H1 (cell line): ENCODE results near the gene DPY19L1. TPM values are rescaled to one million over a fixed set of nuclear protein-coding genes. Genes with fewer than 3 reads are reported as not detected.
"Not testable (repeated sequence)": the region's sequence is repeated elsewhere in the genome, so short reads cannot be mapped to it uniquely, and the experiment has no call there.

Source experiments
- CTCF ChIA-PET: fragments of 300-600 bp; sonication (Branson Sonifier 250); formaldehyde crosslinking; loops from one replicate; lab custom pipeline; 2021; ENCODE audit not compliant: partially characterized antibody; lab: Charles Lee
- POLR2A ChIA-PET: fragments of 300-600 bp; sonication (Branson Sonifier 250); formaldehyde crosslinking; loops from one replicate; lab custom pipeline; 2021; ENCODE audit warnings: inconsistent platforms; ENCODE audit not compliant: partially characterized antibody; lab: Charles Lee
- DNase-seq, 2 experiments: peaks; one replicate each; pipeline versions ENCODE4 v3.0.0 to v3.0.0-alpha.2; 2010 to 2022; ENCODE audit warnings: low spot score in 2 of 2, low read depth in 1 of 2, mixed read lengths in 1 of 2
- FAIRE-seq: peaks from 2 replicates; lab custom pipeline; 2011; peaks lifted over from hg19 to GRCh38; lab: Jason Lieb, UNC
- H2AFZ ChIP-seq: 2 replicates; pipeline ENCODE4 v1.8.1; 2012; ENCODE audit warnings: low read length, inconsistent platforms
- H2AK5ac ChIP-seq: 2 replicates; pipeline ENCODE4 v1.6.1; 2013; ENCODE audit warnings: low read depth, low read length
- H2BK120ac ChIP-seq: replicated peaks from 2 replicates; pipeline ENCODE3; 2013; ENCODE audit warnings: low read depth, low read length, inconsistent platforms
- H2BK12ac ChIP-seq: 2 replicates; pipeline ENCODE4 v1.6.1; 2013; ENCODE audit warnings: low read depth, low read length
- H2BK15ac ChIP-seq: 2 replicates; pipeline ENCODE4 v1.6.1; 2013; ENCODE audit warnings: low read length
- H2BK20ac ChIP-seq: 2 replicates; pipeline ENCODE4 v1.6.1; 2013; ENCODE audit warnings: low read length
- H2BK5ac ChIP-seq: 2 replicates; pipeline ENCODE4 v1.6.1; 2013; ENCODE audit warnings: low read depth, low read length
- H3K14ac ChIP-seq: 2 replicates; pipeline ENCODE4 v1.6.1; 2013; ENCODE audit warnings: inconsistent platforms; ENCODE audit not compliant: insufficient read length
- H3K18ac ChIP-seq: 2 replicates; pipeline ENCODE4 v1.6.1; 2013; ENCODE audit warnings: low read length; ENCODE audit errors: extremely low read depth
- H3K23ac ChIP-seq: 2 replicates; pipeline ENCODE4 v1.6.1; 2013; ENCODE audit warnings: inconsistent platforms; ENCODE audit not compliant: insufficient read length
- H3K23me2 ChIP-seq: 2 replicates; pipeline ENCODE4 v1.6.1; 2013; ENCODE audit warnings: low read depth, low read length
- H3K27ac ChIP-seq: 2 replicates; pipeline ENCODE4 v1.6.1; 2011; ENCODE audit warnings: low read depth, low read length, inconsistent platforms
- H3K27me3 ChIP-seq, 4 experiments: replicated peaks in 1 of 4; 1 replicate in 1 of 4; 2 replicates in 3 of 4; pipeline versions ENCODE4 v1.6.1 to v1.8.1; 2011 to 2013; ENCODE audit warnings: low read length in 3 of 4, mild to moderate bottlenecking in 3 of 4, inconsistent platforms in 2 of 4, mixed read lengths in 2 of 4, moderate library complexity in 1 of 4; ENCODE audit not compliant: control insufficient read depth in 3 of 4, insufficient read depth in 3 of 4; ENCODE audit errors: extremely low read depth in 1 of 4
- H3K36me3 ChIP-seq, 4 experiments: 2 replicates each; pipeline versions ENCODE4 v1.6.1 to v1.8.1; 2011 to 2013; ENCODE audit warnings: mild to moderate bottlenecking in 4 of 4, low read length in 3 of 4, moderate library complexity in 2 of 4, control low read depth in 1 of 4, inconsistent platforms in 1 of 4; ENCODE audit not compliant: insufficient read depth in 4 of 4, control insufficient read depth in 2 of 4
- H3K4ac ChIP-seq: replicated peaks from 2 replicates; pipeline ENCODE3; 2013; ENCODE audit warnings: low read length, low read depth, mixed read lengths, inconsistent platforms; ENCODE audit not compliant: insufficient read length
- H3K4me1 ChIP-seq, 4 experiments: replicated peaks in 1 of 4; 1 replicate in 1 of 4; 2 replicates in 3 of 4; pipeline versions ENCODE4 v1.6.1 to v1.8.1; 2011 to 2013; ENCODE audit warnings: low read length in 3 of 4, inconsistent platforms in 2 of 4, mixed read lengths in 1 of 4; ENCODE audit not compliant: insufficient read depth in 4 of 4, control insufficient read depth in 3 of 4
- H3K4me2 ChIP-seq, 2 experiments: 2 replicates each; pipeline versions ENCODE4 v1.6.1 to v1.8.1; 2011 to 2013; ENCODE audit warnings: low read depth in 2 of 2, low read length in 2 of 2, control low read depth in 1 of 2, inconsistent platforms in 1 of 2, mild to moderate bottlenecking in 1 of 2; ENCODE audit not compliant: insufficient read depth in 1 of 2
- H3K4me3 ChIP-seq, 4 experiments: fragments of 200-600, 300-600 bp in 1 of 4; sonication (generic), shearing (Covaris generic), sonication (Bioruptor Twin) in 1 of 4; 2 replicates each; pipeline versions ENCODE4 v1.5.1 to v1.8.1; 2011 to 2016; ENCODE audit warnings: low read length in 4 of 4, low read depth in 3 of 4, control low read depth in 2 of 4, inconsistent platforms in 2 of 4, mild to moderate bottlenecking in 2 of 4, mixed read lengths in 1 of 4, moderate library complexity in 1 of 4; ENCODE audit not compliant: insufficient read depth in 2 of 4; ENCODE audit errors: extremely low read depth in 1 of 4
- H3K56ac ChIP-seq: replicated peaks from 2 replicates; pipeline ENCODE3; 2013; ENCODE audit warnings: low read depth, mild to moderate bottlenecking, mixed read lengths, low read length, inconsistent platforms; ENCODE audit not compliant: insufficient read length
- H3K79me1 ChIP-seq: 2 replicates; pipeline ENCODE4 v1.6.1; 2013; ENCODE audit warnings: low read depth, low read length, control low read depth
- H3K79me2 ChIP-seq, 2 experiments: 2 replicates each; pipeline versions ENCODE4 v1.6.1 to v1.8.1; 2012 to 2013; ENCODE audit warnings: low read length in 2 of 2, mild to moderate bottlenecking in 2 of 2, inconsistent platforms in 1 of 2; ENCODE audit not compliant: insufficient read depth in 2 of 2, control insufficient read depth in 1 of 2
- H3K9ac ChIP-seq, 4 experiments: replicated peaks in 1 of 4; 1 replicate in 1 of 4; 2 replicates in 3 of 4; pipeline versions ENCODE4 v1.6.1 to v1.8.1; 2011 to 2013; ENCODE audit warnings: low read depth in 3 of 4, low read length in 3 of 4, control low read depth in 2 of 4, mild to moderate bottlenecking in 2 of 4, moderate library complexity in 2 of 4, inconsistent platforms in 1 of 4; ENCODE audit errors: extremely low read depth in 1 of 4
- H3K9me3 ChIP-seq, 2 experiments: 2 replicates each; pipeline versions ENCODE4 v1.6.1 to v1.8.1; 2012 to 2013; ENCODE audit warnings: mild to moderate bottlenecking in 2 of 2, moderate library complexity in 2 of 2, control low read depth in 1 of 2, inconsistent platforms in 1 of 2, low read depth in 1 of 2, low read length in 1 of 2, mixed read lengths in 1 of 2; ENCODE audit not compliant: insufficient read depth in 2 of 2
- H4K20me1 ChIP-seq, 2 experiments: replicated peaks in 1 of 2; 2 replicates each; pipeline versions ENCODE3 to v1.8.1; 2011 to 2013; ENCODE audit warnings: inconsistent platforms in 2 of 2, low read length in 2 of 2, mild to moderate bottlenecking in 1 of 2; ENCODE audit not compliant: insufficient read depth in 2 of 2, control insufficient read depth in 1 of 2
- H4K5ac ChIP-seq: 2 replicates; pipeline ENCODE4 v1.6.1; 2013; ENCODE audit warnings: low read length, low read depth, mixed read lengths, inconsistent platforms; ENCODE audit not compliant: insufficient read length
- H4K8ac ChIP-seq: 2 replicates; pipeline ENCODE4 v1.8.0; 2013; ENCODE audit warnings: mild to moderate bottlenecking, moderate library complexity, low read length, inconsistent platforms; ENCODE audit not compliant: insufficient read depth; ENCODE audit errors: extremely low read depth
- H4K91ac ChIP-seq: replicated peaks from 2 replicates; pipeline ENCODE3; 2013; ENCODE audit warnings: low read length, mixed read lengths, inconsistent platforms; ENCODE audit not compliant: insufficient read length
- WGBS, 2 experiments: shearing (Covaris generic) in 1 of 2; methylation state at CpG; one replicate each; pipeline versions ENCODE4 v1.1.6 to v1.1.7; 2013 to 2015; ENCODE audit warnings: low lambda C conversion rate in 2 of 2, mixed read lengths in 2 of 2, inconsistent platforms in 1 of 2, low coverage in 1 of 2, missing lambda C conversion rate in 1 of 2; ENCODE audit not compliant: insufficient replicate concordance in 2 of 2, insufficient coverage in 1 of 2, insufficient read length in 1 of 2; ENCODE audit errors: extremely low coverage in 1 of 2, missing lambda C conversion rate in 1 of 2; 5-methylcytosine and 5-hydroxymethylcytosine counted together
- polyA plus RNA-seq, 7 experiments: library from polyadenylated mRNA; depleted of rRNA in 3 of 7; stranded (reverse) in 5 of 7; unstranded in 2 of 7; fragments of >200 nt in 5 of 7; fragments of 200-250 nt in 2 of 7; gene quantifications; 1 replicate in 5 of 7; 2 replicates in 1 of 7; 4 replicates in 1 of 7; pipeline versions ENCODE4 v1.2.1 to v1.2.3, GENCODE V29; 2011 to 2013; ENCODE audit warnings: missing spikeins in 2 of 7, mixed read lengths in 2 of 7
- total RNA-seq: library from RNA; stranded (reverse); fragmentation: NEBNext Ultra II Directional; extraction: Animal tissue kit (Norgen Biotek cat#: 25700); gene quantifications from 2 replicates; pipeline ENCODE4 v1.2.1, GENCODE V29; 2021

DPY19L1 gene
- total and polyA plus RNA-seq, 2 of the 8 experiments (the other 6 are each of a cell fraction or from before 2014, with no cell fraction given): 14.1 to 23.3 TPM

DNA sequence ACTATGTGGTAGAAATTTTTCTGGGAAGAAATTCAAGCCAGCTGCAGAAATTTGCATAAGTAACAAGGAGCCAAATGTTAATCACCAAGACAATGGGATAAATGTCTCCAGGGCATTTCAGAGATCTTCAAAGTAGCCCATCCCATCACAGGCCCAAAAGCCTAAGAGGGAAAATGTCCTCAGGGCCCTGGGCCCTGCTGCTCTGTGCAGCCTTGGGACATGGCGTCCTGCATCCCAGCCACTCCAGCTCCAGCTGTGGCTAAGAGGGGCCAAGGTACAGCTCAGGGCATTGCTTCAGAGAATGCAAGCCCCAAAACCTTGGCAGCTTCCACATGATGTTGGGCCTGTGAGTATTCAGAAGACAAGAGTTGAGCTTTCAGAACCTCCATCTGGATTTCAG lies 31.8 kb upstream of the DPY19L1 start:
- H2AK5ac ChIP-seq, H3K9ac ChIP-seq, H2BK5ac ChIP-seq, H3K18ac ChIP-seq, H2BK12ac ChIP-seq, H4K5ac ChIP-seq, H2BK120ac ChIP-seq, H3K56ac ChIP-seq, H3K27me3 ChIP-seq, H3K4ac ChIP-seq, H4K91ac ChIP-seq, H3K4me3 ChIP-seq, H3K27ac ChIP-seq, H2AFZ ChIP-seq, H3K4me1 ChIP-seq, H3K79me2 ChIP-seq, H3K23me2 ChIP-seq, H3K36me3 ChIP-seq, DNase-seq, H4K20me1 ChIP-seq, H2BK15ac ChIP-seq, H3K4me2 ChIP-seq, H3K14ac ChIP-seq, H2BK20ac ChIP-seq, H3K9me3 ChIP-seq, H3K23ac ChIP-seq, H3K79me1 ChIP-seq, POLR2A ChIA-PET, H4K8ac ChIP-seq, FAIRE-seq: not testable (repeated sequence)
- WGBS, 2 experiments: 73% methylated on average over 1 of the region's 1 CpG; no CpG with 5 or more reads in 1 of the 2 experiments
- CTCF ChIA-PET: interaction anchor here (0.7 kb wide), 2 partner anchors 174 to 561 kb away, joined by 3 to 6 read pairs; no protein-coding TSS in a partner anchor

DNA sequence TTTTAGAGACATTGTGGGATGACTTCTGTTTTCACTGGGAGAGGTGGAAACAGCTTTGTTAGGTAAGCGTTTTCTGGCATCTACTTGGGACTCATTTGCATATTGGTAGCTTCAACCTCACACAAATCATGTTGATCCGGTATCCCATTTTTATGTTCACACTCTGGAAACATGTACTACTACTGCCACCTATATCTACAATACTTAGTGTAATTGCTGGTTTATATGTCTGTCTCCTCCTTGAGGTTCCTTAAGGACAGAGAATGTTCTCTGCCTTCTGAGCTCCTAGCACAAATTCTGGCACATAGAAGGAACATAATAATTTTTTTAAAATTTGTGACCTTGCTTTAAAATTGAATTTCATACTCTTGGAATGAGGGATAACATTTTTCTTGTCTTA lies 28.1 kb upstream of the DPY19L1 start:
- H3K79me1 ChIP-seq, H3K23ac ChIP-seq, H3K9me3 ChIP-seq, H3K56ac ChIP-seq, H4K91ac ChIP-seq, H3K18ac ChIP-seq, H3K36me3 ChIP-seq, H2BK20ac ChIP-seq, H2AFZ ChIP-seq, H2AK5ac ChIP-seq, POLR2A ChIA-PET, H3K14ac ChIP-seq, H3K27ac ChIP-seq, H4K20me1 ChIP-seq, H3K79me2 ChIP-seq, H2BK5ac ChIP-seq, H2BK15ac ChIP-seq, FAIRE-seq, H3K4me2 ChIP-seq, H3K27me3 ChIP-seq, DNase-seq, CTCF ChIA-PET, H3K9ac ChIP-seq, H3K4me1 ChIP-seq, H3K4ac ChIP-seq, H3K23me2 ChIP-seq, H4K8ac ChIP-seq, H2BK12ac ChIP-seq, H3K4me3 ChIP-seq, H4K5ac ChIP-seq, H2BK120ac ChIP-seq: not testable (repeated sequence)
- WGBS, 2 experiments: 71% methylated on average over 2 of the region's 2 CpGs; no CpG with 5 or more reads in 1 of the 2 experiments
